NCI-H69 (cell line): Measurements from ENCODE around the gene LIN7C.
A peak's percentile ranks its signal among the peaks of the same experiment; 100 is the strongest.

Source experiments
- DNase-seq: peaks from one replicate; lab custom pipeline; 2025; lab: John Stamatoyannopoulos, UW

Gene LIN7C

DNA sequence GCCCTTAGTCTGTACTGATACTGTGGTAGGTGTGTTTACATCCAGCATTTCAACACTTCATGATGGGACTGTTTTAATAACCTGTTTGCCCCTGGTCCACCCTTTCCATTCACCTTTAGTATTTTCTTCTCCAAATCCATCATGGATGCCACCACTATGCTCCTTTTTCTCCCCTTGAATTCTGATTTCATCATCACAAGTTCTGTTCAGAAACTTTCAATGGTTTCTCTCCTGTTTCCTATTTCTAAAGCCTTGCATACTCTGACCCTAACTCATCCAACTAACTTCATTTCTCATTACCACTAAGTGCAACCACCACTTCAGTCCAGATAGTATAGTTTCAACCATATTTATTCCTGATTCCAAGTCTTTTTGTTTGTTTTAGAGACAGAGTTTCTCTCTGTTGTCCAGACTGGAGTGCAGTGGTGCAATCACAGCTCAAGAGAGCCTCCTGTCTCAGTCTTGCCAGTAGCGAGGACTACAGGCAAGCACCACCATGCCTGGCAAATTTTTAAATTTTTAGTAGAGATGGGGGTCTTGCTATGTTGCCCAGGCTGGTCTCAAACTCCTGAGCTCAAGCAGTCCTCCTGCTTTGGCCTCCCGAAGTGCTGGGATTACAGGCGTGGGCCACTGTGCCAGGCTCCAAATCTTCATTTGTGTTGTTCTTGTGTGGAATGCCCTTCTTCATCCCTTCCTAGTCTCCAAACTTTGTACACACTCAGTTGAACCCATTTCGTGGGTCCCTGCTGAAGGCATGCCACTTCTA, 1.2 kb upstream of the LIN7C start:
- no peak for DNase-seq

- DNase-seq: no peak
These were observed 788 bp downstream of the LIN7C start for GRCh38 chr11:27505781-27506180.

- DNase-seq: no peak
These were observed 2.4 kb downstream of the LIN7C start for GRCh38 chr11:27504205-27504604.

DNA sequence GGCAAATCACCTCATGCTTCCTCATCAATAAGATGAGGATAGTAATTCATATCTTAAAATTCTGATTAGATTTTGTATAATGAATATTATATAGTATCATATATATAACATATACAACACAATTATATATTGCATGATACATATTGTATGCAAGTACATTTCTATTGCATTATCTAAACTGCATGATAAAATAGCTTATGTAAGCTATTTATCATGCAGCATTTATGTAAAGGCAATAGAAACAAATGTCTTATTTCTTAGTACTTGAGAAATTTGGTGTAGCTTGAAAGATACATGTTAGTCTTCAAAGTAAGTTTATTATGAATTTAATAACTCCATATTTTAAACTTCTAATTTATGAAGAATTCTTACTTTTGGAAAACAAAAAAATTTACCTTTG, 5.5 kb downstream of the LIN7C start:
- DNase-seq: no peak

DNA sequence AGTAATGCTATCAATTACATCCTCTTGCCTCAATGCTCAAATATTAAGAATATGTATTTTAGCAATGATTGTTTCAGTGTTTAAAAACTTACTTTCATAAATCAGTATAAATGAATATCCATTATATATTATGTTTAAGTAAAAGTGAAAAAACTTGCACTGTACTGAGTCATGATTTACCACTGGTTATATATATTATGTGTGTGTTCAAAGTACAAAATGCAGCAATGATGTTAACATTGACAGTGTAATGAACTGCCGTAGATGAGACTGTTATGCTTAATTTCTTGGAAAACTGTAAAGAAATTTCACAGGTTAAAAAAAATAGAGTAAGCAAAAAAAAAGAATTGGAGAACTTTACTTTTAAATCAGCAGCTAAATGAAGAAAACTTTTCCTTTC, 8.7 kb downstream of the LIN7C start:
- no peak for DNase-seq

DNA sequence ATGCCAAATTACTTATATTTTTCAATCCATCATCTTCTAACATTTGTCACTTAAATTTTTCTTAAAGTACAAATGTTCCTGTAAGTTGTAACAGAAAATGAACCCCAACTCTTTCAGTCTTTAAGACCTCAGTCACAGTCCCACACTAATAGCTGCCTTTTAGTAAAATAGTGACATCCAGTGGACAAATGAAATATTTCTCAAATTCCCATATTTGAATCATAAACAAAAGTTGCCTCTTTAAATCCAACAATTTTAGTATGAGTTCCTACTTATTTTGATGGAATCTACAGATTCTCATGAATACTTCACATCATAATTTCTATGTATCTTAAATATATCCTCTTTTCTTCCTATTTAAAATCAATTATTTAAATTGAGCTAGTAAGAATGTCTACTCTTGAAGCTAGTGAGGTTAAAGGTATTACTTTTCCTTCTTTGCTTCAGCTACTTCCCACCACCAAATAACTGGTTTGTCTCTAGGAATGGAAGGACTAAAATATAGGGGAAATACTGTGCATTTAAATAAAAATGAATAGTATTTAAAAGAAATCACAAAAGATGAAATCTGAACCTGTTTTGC, 9.2 kb downstream of the LIN7C start:
- DNase-seq: peak; percentile 67

DNA sequence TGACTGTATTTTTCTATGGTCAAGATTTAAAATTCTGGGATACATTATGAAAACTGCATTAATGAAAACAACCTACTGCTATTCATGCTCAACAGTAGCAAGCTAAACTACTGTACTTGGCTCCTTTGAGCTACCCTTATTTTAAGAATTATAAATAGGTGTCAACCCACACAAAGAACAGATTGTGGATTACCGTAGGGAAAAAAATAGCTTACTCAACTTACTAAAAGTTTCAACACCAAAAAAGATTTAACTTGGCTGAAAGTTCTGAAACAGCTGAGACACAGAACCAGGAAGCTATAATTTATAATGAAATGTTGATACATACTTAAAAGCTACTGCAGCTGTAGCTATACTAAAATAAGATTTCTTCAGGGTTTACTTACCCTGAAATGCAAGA, 10.1 kb downstream of the LIN7C start:
- DNase-seq: no peak

- no peak for DNase-seq
These were observed 10.8 kb downstream of the LIN7C start for GRCh38 chr11:27495710-27496300.

- no peak for DNase-seq
These were observed 17.5 kb downstream of the LIN7C start for GRCh38 chr11:27489092-27489491.

DNA sequence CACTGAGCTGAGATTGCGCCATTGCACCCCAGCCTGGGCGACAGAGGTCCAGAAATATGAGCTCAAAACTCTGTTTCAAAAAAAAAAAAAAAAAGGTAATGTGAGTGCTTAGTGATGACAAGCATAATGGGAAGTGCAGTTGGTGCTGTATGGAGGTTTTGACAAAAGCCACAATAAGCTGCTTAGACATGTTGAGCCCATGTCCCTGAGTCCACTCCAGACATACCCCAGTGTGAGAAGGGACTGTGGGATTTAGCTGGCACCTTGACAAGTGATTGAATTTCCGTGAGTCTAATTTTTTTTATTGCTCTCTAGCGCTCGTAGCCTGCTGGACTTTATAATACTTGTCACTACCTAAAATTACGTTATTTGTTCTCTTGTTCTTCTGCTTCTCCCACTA, 18.9 kb downstream of the LIN7C start:
- peak; percentile 22 for DNase-seq

DNA sequence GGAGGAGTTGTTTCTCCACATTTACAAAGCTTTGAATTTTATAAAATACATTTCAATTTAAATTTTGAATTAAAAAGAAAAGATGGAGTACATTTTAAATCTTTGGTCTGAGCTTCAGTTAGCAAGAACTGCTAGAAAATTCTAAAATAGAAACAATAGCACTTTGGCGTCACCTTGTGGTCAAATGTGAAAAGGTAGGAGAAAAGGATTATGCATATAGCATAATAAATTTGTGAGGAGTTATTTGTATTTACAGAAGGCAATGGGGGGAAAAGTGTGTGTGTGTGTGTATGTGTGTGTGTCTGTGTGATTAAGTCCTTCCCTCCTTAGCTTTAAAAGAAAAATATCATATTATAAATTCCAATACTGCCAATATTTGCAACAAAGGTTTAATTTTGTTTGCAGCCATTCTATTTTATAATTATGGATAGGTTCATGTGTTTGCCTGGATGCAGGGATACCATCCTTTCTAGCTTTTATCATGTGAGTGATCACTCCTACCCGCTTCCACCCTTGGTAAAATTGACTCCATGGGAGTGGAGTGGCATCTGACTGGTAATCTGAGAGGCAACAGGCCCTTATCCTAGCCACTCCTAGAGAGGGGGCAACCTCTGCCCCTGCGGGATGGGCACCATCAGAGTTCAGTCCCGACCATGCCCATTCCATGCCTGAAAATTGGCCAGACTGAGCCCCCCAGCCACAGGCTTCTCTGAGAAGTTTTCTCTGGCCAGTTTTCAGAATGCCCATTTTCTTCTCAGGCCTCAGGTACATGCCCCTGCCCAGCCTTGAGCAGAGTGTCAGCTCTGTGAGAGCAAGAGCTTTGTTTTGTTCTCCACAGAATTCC, 20.4 kb downstream of the LIN7C start:
- DNase-seq: peak; percentile 76

DNA sequence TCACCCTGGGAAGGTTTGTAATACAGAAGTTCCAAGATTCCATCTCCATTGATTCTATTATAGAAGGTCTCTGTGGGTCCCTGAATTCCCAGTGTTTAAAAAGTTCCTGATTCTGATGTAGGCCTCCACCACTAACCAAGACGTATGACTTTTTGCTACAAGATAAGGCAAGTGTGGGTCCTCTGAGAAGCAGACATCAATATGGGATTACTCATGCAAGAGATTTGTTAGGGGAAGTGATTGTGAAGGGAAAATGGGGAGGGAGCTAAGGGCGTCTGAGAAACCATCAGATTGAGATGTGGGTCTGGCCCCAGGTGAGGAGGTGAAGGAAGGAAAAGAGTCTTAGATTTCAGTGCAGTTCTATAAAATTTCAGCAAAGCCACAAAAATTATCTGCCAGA, 23.8 kb downstream of the LIN7C start:
- DNase-seq: no peak

DNA sequence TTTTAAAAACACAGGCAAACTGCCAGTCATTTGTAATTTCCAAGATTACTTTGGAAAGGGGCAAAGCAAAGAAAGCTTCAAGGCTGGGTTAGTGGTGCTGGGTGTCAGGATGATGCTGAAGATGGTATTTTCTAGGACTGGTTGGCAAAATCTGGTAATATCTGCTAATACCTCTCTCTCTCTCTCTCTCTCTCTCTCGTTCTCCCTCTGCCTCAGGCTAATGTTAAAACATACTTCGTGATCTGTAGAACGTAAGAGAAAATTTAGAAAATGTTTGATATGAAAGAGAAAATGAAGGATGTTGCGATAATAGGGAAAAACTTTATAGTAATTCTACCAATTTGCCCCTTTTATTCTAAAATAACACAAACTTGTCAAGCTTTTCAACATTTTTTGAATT, 24.6 kb downstream of the LIN7C start:
- DNase-seq: no peak

- no peak for DNase-seq
These were observed 28.7 kb downstream of the LIN7C start for GRCh38 chr11:27477831-27478230.

DNA sequence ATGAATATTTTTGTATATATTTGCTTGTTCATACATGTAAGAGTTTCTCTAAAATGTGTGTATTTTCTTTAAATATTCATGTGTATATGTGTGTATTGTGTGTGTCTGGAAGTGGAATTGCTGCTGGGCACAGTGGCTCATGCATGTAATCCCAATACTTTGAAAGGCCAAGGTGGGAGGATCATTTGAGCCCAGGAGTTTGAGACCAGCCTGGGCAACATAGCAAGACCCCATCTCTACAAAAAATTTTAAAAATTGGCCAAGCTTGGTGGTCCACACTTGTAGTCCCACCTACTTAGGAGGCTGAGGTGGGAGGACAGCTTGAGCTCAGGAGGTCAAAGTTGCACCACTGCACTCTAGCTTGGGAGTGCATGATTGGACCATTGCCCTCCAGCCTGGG, 29.3 kb downstream of the LIN7C start:
- no peak for DNase-seq

GRCh38 chr11:27475622-27476021, 30.9 kb downstream of the LIN7C start:
- no peak for DNase-seq

DNA sequence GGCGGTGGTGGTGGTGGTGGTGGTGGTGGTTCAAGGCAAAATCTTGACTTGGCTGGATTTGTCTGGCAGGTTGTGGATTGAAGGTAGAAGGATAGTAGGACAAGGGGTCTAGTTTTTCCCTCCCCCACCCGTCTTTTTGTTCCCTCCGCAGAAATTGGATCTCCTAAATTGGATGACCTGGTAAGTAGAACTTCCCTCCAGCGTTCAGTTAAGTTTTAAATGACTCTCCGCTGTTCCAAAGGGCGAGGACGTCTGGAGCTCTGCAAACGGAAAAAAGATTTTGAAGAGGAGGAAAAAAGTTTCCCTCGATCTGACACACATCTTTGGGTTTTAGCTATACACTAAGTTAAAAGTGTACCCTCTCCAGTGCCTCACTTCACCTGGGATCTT, 33.6 kb downstream of the LIN7C start:
- DNase-seq: no peak

DNA sequence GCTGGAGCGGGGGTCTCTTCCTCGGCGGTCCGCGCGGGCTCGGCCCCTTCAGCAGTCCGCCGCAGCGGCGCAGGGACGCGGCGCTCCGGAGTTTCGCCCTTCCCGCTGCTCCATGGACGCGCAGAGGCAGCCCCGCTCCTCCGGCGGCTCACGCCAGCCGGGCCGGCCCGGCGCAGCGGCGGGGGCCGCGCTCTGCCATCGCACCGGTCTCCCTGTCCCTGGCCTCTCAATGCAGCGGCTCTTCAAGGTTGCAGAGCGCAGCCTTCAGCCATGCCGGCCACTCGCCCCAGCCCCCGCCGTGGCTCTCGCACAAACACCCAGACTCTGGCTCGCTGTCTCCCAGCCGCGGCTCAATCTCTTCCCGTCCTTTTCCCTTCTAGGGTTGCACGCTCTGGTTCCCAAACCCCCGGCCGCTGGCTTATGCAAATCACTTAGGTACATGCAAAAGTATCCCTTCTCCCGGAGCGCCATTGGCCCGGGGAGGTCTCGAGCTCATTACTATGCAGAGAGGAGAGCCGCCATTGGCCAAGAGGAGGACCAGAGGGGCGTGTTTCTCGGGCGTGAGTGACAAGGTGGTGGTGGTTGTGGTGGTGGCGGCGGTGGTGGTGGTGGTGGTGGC, 34.1 kb downstream of the LIN7C start, which contains the start of gene LGR4:
TSS of gene LGR4 (minus strand) at position 393 of the 619 bp plus-strand sequence. CDS start 488 bp downstream, outside the sequence.
- peak; percentile 100 for DNase-seq

- peak; percentile 88 for DNase-seq
These were observed 34.8 kb downstream of the LIN7C start for GRCh38 chr11:27471589-27472397.

- DNase-seq: peak; percentile 78
These were observed 35.6 kb downstream of the LIN7C start for GRCh38 chr11:27470826-27471588.
